ELR (cell line): ENCODE measurements around the gene HMG20A.

Experiments
- DNase-seq: peaks from one replicate; pipeline ENCODE4 v3.0.0-alpha.2; 2015; ENCODE audit warnings: low read depth

HMG20A gene

DNA sequence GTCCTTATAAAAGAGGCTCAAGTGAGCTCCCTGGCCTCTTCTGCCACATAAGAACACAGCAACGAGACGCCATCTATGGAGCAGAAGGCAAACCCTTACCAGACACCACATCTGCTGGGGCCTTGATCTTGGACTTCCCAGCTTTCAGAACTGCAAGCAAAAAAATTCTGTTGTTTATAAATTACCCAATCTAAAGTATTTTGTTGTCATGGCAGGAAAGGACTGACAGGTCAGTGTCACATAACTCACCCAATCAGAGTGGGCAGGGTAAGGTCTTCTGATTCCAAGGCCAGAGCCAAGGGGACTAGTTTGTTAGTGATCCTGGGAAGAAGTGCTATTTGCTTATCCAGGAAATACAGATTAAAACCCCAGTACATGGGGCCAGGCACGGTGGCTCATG lies 98.9 kb downstream of the HMG20A start:
- no peak for DNase-seq

DNA sequence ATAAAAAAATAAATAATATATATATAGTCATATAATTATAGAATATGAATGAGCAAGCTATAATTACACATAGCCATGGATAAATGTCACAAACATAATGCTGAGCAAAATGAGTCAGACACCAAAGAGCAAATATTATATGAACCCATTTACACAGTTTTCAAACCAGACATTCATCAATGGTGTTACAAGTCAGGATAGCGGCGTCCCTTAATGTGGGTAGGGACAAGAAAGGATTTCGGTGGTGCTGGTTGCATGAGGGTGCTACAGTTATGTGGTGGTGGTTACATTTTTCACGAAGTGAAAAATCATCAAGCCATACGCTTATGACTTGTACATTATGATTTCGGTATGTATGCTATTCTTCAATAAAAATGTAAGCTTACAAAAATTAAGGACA lies 100.5 kb downstream of the HMG20A start:
- DNase-seq: no peak

DNA sequence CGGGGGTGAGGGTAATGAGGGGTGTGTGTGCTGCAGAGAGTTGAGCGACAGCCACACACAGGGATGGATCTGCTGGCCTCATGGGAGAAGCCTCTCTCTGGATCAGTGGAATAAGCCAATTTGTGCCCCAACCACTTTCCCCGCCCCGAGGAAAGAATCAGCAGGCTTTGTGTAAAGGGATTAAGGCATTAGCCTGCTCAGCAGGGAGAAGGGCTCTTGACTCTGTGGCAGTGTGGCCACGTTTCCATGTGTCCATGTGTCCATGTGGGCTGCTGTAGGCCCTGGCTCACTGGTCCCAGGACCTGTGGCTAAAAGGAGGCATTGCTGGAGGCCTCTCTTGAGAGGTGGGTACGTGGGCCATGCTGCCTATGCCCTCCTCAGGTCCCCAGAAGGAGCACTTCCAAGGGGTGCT lies 104.7 kb downstream of the HMG20A start:
- no peak for DNase-seq

DNA sequence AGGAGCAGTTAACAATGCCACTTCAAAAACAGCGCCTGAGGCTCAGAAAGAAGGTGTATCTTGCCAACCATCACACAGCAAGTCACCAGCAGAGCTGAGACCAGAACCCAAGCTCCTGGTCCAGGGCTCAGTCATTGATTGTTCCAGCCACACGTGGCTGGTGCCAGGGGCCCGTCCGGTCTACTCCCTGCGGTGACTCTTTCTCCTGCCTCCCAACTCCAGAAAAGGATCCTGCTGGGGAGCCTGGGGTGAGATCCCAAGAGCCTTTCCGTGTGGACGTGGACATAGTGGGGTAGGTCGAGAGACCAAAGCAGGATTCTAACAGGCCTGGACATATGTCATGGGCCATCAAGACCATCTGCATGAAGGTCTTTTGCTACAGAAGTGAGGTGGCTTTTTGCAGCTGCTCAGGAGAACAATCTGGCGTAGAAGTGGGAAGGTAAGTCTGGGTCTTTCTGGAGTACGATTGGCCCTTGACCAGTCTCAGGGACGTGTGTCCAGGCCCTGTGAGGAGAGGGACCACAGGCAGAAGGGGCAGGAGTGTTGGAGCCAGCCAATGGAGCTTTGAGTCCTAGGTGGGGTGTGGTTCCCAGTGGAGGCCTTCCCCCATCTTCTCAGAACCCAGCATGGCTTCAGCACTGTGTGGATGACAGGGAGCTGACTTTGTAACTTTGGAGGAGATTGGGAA lies 105.4 kb downstream of the HMG20A start:
- no peak for DNase-seq

DNA sequence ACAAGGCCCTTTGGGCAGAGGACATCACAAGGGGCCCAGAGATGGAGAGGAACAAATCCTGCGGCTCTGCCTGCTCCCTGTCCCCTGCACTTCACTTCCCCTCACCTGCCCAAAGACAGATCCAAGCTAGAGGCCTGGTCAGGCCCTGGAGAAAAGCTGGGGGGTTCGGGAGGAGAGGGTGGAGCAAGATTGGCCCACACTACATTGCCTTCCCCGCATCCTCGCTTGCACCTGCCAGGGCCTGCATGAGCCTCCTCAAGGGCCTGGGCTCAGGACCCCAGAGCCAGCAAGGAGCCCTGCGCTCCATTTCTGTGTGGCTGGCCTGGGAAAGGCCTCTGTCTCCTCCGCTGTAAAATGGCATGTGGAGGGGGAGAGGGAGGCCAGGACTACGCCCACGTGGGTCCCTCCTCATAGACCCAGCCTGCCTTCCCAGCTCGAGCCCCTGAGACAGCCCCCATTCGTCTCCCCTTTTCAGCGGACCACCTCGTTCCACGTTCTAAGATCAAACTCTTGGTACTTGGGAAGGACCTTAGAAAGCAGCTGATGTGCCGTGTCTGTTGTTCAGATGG lies 106.0 kb downstream of the HMG20A start:
- DNase-seq: no peak

- peak; percentile 40 for DNase-seq
These were observed 106.6 kb downstream of the HMG20A start for GRCh38 chr15:77527164-77527778.

DNA sequence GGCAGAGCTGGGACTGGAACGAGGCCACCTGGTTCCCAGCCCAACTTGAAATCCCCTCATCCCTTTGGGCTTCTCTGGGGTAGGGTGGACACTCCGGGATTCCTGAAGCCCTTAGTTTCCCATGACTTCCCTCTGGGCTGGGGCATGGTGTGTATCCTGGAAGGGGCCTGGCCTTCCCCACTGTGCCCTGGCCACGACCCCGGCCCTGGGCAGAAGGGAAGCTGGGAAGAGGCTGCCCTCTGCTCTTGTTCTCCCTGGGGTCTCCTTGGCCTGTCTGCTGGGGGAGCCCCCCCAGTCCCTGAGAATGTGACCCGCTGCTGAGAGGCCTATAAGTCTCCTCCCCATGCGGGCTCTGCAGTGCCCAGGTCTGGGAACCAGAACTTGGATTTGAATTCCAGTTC lies 107.1 kb downstream of the HMG20A start:
- no peak for DNase-seq

DNA sequence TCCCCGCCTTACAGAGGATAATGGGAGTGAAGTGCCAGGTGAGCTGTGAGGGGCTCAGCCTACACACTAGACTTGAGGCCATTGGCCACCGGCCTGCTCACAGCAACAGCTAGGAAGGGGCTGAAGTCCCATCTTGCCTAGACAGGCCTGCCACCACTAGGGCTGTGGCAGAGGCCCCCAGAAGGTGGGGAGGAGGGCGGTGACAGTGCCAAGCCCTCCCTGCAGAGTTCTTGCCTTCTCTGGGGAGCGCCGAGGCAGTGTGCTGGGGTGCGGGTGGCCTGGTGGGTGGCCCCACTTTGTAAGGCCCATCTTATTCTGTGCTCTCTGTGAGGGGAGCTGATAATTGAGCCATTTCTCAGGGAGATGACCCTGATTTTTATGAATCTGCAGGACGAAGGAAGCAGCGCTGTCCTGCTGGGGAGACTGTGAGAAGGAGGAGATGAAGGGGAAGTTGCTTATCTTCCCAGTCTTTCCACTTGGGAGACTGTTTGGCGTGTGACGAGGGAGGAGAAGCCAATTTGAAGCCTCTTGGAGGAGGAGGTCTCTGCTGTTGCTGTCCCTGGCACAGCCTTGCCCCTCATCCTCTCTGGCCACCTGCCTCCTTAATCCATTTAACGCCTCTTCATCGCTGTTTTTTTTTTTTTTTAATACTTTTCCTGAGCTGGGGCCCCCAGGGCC lies 107.7 kb downstream of the HMG20A start:
- DNase-seq: no peak

DNA sequence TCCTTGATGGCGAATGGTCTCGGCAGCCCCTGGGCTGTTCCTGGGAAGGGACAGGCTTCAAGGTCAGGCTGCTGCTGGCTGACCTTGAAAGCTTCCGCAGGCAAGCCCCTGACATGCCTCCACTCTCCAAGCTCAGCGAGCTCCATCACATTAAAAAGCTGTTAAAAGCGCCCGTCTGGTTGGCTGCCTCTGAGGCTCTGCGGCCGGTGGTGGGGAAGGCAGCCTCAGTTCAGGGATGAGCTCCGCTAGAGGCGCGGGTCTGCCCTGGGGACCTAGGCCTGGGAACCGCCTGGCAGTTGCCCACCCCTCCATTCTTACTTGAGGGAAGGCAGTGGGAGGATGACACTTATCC lies 108.3 kb downstream of the HMG20A start:
- DNase-seq: no peak

DNA sequence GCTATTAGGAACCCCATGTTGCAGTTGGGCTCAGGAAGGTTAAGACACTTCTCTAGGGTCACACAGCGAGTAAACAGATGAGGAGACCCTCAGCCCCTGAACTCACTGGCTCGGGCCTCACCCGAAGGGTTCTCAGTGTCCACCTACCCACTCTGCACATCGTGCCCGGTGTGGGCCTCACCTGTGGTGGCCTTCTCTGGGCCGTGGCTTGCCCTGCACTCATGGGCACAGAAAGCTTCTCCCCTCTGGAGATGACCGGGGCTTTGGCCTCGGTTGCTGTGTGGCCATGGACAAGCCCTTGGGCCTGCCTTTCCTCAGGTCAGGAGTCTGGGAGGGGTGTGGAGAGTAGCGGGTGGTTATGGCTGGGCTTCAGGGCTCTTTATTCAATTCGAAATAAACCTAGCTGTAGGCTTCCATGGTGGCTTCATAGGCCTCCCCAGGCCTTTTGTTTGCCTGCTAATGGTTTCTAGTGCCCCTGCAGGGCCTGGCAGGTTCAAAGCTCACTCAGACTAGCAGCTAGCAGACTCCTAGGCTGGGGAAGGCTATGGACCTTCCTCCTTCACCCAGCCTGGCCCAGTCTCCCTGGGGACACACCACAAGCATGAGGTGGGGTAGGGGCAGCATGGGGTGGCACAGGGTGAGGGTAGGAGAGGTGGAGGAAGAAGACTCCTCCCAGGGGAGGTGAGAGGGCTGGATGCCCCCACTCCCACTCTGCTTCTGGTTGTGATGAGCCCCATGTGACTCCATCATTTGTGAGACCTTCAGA lies 108.9 kb downstream of the HMG20A start:
- no peak for DNase-seq

DNA sequence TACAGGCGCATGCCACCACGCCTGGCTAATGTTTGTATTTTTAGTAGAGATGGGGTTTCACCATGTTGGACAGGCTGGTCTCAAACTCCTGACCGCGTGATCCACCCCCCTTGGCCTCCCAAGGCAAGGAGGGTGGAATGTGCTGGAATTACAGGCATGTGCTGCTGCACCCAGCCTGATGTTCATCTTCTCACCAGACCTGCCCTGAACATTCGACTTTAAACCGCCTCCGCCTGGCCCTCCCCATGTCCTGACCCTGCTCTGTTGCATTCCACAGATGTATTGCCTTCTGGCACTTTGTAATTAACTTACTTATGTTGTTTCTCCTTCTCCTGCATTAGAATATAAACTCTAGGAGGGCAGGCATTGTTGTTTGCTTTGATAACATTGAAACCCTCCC lies 109.9 kb downstream of the HMG20A start:
- no peak for DNase-seq

- DNase-seq: no peak
These were observed 110.7 kb downstream of the HMG20A start for GRCh38 chr15:77531191-77532000.

DNA sequence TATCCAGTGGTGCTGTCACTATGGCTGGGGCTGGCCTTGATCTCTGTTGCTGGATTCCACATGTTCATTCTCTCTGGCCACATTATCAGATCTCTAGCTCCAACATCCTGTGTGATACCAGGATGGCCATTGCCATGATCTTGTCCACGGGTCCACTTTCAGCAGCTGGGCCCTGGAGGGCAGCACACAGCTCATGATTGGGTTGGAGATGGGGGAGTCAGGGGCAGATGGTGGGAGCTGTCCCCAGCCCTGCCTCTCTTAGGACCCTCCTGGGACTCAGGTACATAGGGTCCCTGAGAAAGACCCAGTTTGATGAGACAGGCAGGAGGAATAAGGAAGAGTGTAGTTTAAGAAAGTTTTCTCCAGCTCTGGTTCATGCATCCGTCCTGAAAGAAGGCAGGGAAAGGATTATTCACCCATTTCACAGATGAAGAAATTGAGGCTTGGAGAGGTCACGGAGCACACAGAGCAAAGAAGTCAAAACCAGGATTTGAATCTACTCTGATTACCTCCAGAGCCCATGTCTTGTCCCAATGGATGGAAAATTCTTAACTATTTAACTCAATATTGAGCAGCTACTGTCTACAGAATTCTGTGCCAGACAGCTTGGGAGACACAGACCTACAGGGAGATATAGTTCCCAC lies 111.5 kb downstream of the HMG20A start:
- DNase-seq: no peak

DNA sequence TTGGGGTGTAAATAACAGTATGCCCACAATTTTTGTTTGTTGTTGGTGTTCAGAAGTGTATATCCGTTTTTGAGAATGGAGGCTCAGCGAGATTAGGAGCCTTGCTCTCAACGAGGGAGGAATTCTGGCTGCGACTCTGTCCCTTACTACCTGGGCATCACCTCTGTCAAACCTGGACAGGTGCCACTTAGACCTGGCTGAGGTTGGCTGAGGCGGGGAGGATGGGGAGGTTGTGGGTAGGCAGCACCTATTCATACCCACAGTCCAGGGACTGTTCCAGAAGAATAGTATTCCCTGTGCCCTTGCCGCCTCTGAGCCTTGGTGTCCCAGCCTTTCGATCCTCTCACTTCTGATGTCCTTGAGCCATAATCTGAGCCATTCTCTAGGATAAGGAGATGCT lies 112.2 kb downstream of the HMG20A start:
- no peak for DNase-seq

DNA sequence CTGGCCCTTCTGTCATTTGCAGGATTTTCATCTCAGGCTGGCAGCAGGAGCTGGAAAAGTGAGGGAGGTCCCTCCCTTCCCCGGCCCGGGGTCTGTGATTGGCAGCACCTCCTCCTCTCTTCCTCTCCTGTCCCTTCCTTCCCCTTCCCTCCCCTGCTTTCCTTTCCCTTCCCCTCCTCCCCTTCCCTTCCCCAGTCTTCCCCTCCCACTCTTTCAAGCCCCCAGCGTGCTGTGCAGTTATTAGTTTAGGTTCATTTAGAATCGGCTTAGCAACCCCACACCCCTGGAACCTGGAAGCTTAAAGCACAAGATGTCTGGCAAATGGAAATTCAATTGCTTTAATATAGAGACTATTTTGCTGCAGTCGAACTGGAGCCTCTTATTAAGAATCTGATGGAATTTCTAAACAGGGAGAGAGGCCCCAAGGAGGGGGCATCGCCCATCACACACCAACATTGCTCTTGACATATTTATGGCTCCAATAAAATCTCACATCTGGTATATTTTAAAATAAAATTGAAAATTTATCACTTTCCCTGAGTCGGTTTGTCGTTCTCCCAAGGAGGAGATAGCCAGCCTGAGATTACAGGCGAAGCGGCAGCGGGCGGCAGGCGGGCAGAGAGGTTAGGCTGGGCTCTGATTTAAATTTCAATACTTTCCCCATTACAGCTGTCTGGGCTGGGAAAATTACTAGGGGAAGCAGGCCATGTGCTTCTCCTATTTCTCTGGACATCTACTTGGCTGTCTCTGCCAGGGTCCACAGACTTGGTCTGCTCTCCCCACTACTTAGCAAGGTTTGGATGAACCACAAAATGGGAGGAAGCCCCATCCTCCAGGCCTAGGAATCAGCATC lies 113.1 kb downstream of the HMG20A start:
- no peak for DNase-seq
